Measurements from ENCODE around the gene SMCO2. TPM values are rescaled to one million over a fixed set of nuclear protein-coding genes. Genes with fewer than 3 reads are reported as not detected.

The SMCO2 gene
- total RNA-seq, 1 donor from 2014 or later = 0.46 TPM

GRCh38 chr12:27521066-27521465, 74.5 kb downstream of the SMCO2 start:
- peak overlapping the region; percentile 10 for H3K4me3 Mint-ChIP-seq (ENCODE audit: unreplicated experiment)
- peaks cover 11% of the 10 kb centered on the region for H3K27me3 Mint-ChIP-seq (ENCODE audit: unreplicated experiment)
- H3K4me1 Mint-ChIP-seq (ENCODE audit: unreplicated experiment) = peaks cover 52% of the 10 kb centered on the region
- no peaks in the 10 kb centered on the region for H3K9me3 Mint-ChIP-seq (ENCODE audit: unreplicated experiment)
- H3K36me3 Mint-ChIP-seq (ENCODE audit: low read depth, unreplicated experiment) = no peaks in the 10 kb centered on the region
- TF ChIP-seq CTCF (IDR thresholded peaks at IDR 0.05; ENCODE audit: unreplicated experiment) = no peak
- H3K27ac Mint-ChIP-seq (ENCODE audit: unreplicated experiment) = peak overlapping the region; percentile 78
- peak; percentile 18 for DNase-seq (ENCODE audit: low spot score)

GRCh38 chr12:27521981-27522380, 75.4 kb downstream of the SMCO2 start:
- no peak for DNase-seq (ENCODE audit: low spot score)
- no peaks in the 10 kb centered on the region for H3K36me3 Mint-ChIP-seq (ENCODE audit: low read depth, unreplicated experiment)
- peak overlapping the region; percentile 79 for H3K27ac Mint-ChIP-seq (ENCODE audit: unreplicated experiment)
- peak overlapping the region; percentile 11 for H3K4me3 Mint-ChIP-seq (ENCODE audit: unreplicated experiment)
- H3K4me1 Mint-ChIP-seq (ENCODE audit: unreplicated experiment) = peaks cover 57% of the 10 kb centered on the region
- no peaks in the 10 kb centered on the region for H3K9me3 Mint-ChIP-seq (ENCODE audit: unreplicated experiment)
- H3K27me3 Mint-ChIP-seq (ENCODE audit: unreplicated experiment) = peaks cover 11% of the 10 kb centered on the region
- no peak for TF ChIP-seq CTCF (IDR thresholded peaks at IDR 0.05; ENCODE audit: unreplicated experiment)

- Mint-ChIP-seq H3K27ac (ENCODE audit: unreplicated experiment) (peak overlapping the region; percentile 96), H3K4me3 (ENCODE audit: unreplicated experiment) (peak overlapping the region; percentile 98), H3K4me1 (ENCODE audit: unreplicated experiment) (peaks cover 65% of the 10 kb centered on the region), H3K36me3 (ENCODE audit: low read depth, unreplicated experiment) (peaks cover 4% of the 10 kb centered on the region), H3K9me3 (ENCODE audit: unreplicated experiment) (no peaks in the 10 kb centered on the region), H3K27me3 (ENCODE audit: unreplicated experiment) (peaks cover 11% of the 10 kb centered on the region)
- DNase-seq (ENCODE audit: low spot score) = no peak
- no peak for TF ChIP-seq CTCF (IDR thresholded peaks at IDR 0.05; ENCODE audit: unreplicated experiment)
Measured at GRCh38 chr12:27523305-27523641, 76.7 kb downstream of the SMCO2 start.

GRCh38 chr12:27523642-27524493, 77.3 kb downstream of the SMCO2 start, which contains the start of gene PPFIBP1:
TSS of gene PPFIBP1 (plus strand) at chr12:27524206. CDS start at chr12:27633397, 109,191 bp downstream.
- H3K36me3 Mint-ChIP-seq (ENCODE audit: low read depth, unreplicated experiment) = peaks cover 10% of the 10 kb centered on the region
- H3K9me3 Mint-ChIP-seq (ENCODE audit: unreplicated experiment) = no peaks in the 10 kb centered on the region
- peak; percentile 100 for DNase-seq (ENCODE audit: low spot score)
- peaks cover 11% of the 10 kb centered on the region for H3K27me3 Mint-ChIP-seq (ENCODE audit: unreplicated experiment)
- peak within 1 kb of the TSS; percentile 96 for H3K27ac Mint-ChIP-seq (ENCODE audit: unreplicated experiment)
- TF ChIP-seq CTCF (IDR thresholded peaks at IDR 0.05; ENCODE audit: unreplicated experiment) = no peak
- H3K4me3 Mint-ChIP-seq (ENCODE audit: unreplicated experiment) = peak within 1 kb of the TSS; percentile 98
- H3K4me1 Mint-ChIP-seq (ENCODE audit: unreplicated experiment) = peaks cover 71% of the 10 kb centered on the region

GRCh38 chr12:27524494-27524835, 77.9 kb downstream of the SMCO2 start:
- no peak for DNase-seq (ENCODE audit: low spot score)
- H3K27me3 Mint-ChIP-seq (ENCODE audit: unreplicated experiment) = peaks cover 11% of the 10 kb centered on the region
- H3K9me3 Mint-ChIP-seq (ENCODE audit: unreplicated experiment) = no peaks in the 10 kb centered on the region
- peaks cover 71% of the 10 kb centered on the region for H3K4me1 Mint-ChIP-seq (ENCODE audit: unreplicated experiment)
- no peak for TF ChIP-seq CTCF (IDR thresholded peaks at IDR 0.05; ENCODE audit: unreplicated experiment)
- H3K27ac Mint-ChIP-seq (ENCODE audit: unreplicated experiment) = peak overlapping the region; percentile 96
- peak overlapping the region; percentile 98 for H3K4me3 Mint-ChIP-seq (ENCODE audit: unreplicated experiment)
- H3K36me3 Mint-ChIP-seq (ENCODE audit: low read depth, unreplicated experiment) = peaks cover 11% of the 10 kb centered on the region
